Astrocyte of the cerebellum (primary cell): Measurements from ENCODE around the gene USP20.

Experiments used
- DNase-seq: peaks from one replicate; pipeline ENCODE4 v3.0.0-alpha.2; 2011; ENCODE audit warnings: low read depth
- H3K4me3 ChIP-seq: 2 replicates; pipeline ENCODE4 v1.5.1; 2011; ENCODE audit warnings: mild to moderate bottlenecking, low read depth, low read length, moderate library complexity
- in situ Hi-C: cut with HindIII; loops from 2 replicates; pipeline ENCODE4 v1.10.0; 2017; ENCODE audit warnings: low sequenced_read_pairs
- TF ChIP-seq, protein P1 (sequence below): IDR thresholded peaks from 2 replicates; pipeline ENCODE4 v1.5.1; 2012; ENCODE audit warnings: low read length, low read depth, moderate library complexity, mild to moderate bottlenecking; ENCODE audit errors: missing control alignments

The USP20 gene

DNA sequence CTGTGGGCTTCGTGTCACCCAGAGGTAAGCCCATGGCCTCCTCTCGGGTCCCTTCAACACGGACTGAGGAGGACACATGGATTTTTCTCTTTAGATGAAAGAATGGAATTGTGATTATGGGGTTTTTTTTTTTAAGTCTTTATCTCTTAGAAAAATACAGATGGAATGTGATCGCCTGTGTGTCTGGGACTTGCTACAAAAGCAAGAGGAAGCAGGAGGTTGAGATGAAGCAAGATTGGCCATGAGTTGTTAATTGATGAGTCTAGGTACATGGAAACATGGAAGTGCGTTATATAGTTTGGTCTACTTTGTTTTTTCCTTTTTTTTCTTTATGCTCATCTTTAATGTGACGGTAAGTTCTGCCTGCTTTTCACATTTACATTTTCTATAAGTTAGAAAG is 14.6 kb downstream of the USP20 start:
- TF ChIP-seq, protein P1, sequence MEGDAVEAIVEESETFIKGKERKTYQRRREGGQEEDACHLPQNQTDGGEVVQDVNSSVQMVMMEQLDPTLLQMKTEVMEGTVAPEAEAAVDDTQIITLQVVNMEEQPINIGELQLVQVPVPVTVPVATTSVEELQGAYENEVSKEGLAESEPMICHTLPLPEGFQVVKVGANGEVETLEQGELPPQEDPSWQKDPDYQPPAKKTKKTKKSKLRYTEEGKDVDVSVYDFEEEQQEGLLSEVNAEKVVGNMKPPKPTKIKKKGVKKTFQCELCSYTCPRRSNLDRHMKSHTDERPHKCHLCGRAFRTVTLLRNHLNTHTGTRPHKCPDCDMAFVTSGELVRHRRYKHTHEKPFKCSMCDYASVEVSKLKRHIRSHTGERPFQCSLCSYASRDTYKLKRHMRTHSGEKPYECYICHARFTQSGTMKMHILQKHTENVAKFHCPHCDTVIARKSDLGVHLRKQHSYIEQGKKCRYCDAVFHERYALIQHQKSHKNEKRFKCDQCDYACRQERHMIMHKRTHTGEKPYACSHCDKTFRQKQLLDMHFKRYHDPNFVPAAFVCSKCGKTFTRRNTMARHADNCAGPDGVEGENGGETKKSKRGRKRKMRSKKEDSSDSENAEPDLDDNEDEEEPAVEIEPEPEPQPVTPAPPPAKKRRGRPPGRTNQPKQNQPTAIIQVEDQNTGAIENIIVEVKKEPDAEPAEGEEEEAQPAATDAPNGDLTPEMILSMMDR: no peak
- in situ Hi-C loops: loop anchor here (25.0 kb wide), 1 partner anchor 237 kb away; no protein-coding TSS in a partner anchor
- H3K4me3 ChIP-seq: no peak overlapping the region
- DNase-seq: no peak

DNA sequence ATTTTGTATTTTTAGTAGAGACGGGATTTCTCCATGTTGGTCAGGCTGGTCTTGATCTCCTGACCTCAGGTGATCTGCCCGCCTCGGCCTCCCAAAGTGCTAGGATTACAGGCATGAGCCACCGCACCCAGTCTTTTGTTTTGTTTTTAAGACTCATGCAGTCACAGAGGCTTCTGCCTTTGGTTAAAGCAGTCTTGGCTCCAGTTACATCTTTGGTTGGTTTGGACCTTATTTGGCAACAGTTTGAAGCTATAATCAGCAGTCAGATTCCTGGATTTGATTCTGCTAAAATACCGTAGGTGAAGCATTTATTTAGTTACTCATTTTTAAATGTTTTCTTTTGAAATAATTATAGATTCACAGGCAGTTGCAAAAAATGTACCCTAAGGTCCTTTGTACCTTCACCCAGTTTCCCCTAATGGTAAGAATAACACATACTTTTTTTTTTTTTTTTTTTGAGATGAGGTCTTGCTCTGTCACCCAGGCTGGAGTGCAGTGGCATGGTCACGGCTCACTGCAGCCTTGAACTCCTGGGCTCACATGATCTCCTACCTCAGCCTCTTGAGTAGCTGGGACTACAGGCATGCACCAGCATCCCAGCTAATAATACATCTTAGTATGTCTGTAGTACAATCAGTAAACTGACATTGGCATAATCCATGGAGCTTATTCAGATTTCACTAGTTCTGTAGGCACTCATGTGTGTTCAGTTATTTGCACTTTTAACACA is 15.7 kb downstream of the USP20 start:
- DNase-seq: no peak
- in situ Hi-C loops: no loop called here
- no peak overlapping the region for H3K4me3 ChIP-seq
- TF ChIP-seq, protein P1: no peak

DNA sequence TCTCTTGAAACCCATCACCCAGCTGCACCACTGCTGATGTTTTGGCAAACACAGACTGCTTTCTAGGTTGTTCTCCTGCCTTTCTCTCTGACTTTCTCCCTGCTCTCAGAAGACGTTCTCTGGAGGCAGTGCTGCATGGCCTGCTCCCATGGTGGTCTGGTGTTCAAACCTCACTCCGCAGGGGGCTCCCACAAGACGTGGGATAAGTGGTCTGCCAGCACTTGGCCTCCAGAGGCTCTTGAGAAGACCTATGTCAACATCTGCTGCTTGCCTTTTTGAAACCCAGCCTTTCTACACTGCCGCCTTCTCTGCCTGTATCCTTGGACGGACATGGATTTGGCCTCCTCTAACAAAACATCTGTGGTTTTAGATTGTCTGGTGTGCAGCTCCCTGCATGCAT is 16.6 kb downstream of the USP20 start:
- in situ Hi-C loops: no loop called here
- TF ChIP-seq, protein P1: no peak
- DNase-seq: no peak
- H3K4me3 ChIP-seq: no peak overlapping the region

DNA sequence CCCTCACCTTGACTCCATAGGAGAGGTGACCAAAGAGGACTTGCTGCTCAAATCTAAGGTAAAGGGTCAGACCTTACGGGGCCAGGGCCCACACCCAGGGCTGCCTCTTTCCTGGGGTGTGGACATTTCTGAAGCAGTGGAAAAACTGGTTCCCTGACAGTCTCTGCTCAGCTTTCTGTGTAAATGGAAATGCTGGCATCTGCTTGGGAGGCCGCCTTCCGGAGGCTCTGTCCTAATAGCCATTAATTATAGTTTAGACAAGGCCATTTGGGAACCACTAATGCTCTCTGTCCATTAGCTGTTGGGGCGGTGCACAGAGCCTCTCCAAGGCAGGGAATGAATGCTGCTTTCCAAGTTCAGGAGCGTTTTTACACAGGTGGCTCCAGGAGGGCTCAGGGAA is 17.3 kb downstream of the USP20 start:
- no peak overlapping the region for H3K4me3 ChIP-seq
- in situ Hi-C loops: no loop called here
- TF ChIP-seq, protein P1: no peak
- no peak for DNase-seq

DNA sequence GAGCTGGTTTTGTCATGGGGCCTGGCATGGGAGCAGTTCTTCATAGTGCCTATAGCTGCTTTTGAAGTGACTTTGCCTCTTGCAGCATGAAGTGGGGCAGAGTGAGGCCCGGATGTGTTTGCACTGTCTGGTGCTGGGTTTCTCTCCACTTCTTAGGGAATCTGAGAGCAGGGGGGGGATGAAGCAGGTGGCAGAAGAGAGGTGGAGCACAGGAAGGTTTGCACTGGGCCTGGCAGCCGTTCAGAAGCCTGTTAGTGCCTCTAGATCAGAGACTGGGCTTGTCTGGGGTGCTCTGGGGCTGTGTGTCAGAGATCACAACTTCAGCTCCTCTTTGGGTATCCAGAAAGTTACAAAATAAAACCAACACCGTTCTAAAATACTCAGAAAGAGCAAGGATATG is 18.4 kb downstream of the USP20 start:
- in situ Hi-C loops: no loop called here
- TF ChIP-seq, protein P1: no peak
- DNase-seq: no peak
- H3K4me3 ChIP-seq: no peak overlapping the region

DNA sequence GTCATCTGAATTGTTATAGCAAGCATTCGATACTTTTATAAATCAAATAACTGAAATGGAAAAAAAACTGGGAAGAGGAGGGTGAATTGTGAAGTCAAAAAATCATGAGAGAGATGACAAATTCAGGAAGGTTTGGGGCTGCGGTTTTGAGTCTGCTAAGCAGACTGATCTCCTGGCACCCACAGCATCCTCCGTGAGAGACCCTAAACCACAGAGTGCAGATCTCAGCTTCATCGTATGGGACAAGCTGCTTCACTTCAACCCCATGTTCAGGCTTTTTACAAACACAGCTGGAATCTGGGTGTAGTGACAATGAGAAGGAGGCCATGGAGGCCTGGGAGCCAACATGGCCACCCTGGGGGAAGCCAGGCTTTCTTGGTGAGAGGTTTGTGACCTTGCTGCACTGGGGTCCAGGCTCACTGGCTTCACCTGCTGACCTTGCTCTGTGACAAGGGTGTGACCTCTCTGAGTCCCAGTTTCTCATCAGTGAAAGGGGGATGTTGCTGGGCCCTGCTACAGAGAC is 19.4 kb downstream of the USP20 start:
- TF ChIP-seq, protein P1: no peak
- no peak overlapping the region for H3K4me3 ChIP-seq
- DNase-seq: no peak
- in situ Hi-C loops: no loop called here
